GM13976 (cell line): ENCODE data around the gene ADD1.

Source experiments
- DNase-seq: peaks from one replicate; pipeline ENCODE4 v3.0.0; 2012; ENCODE audit warnings: low spot score
- CTCF ChIP-seq: IDR thresholded peaks from 2 replicates; pipeline ENCODE4 v1.5.1; 2012; ENCODE audit warnings: borderline replicate concordance, mild to moderate bottlenecking; ENCODE audit not compliant: insufficient read depth; ENCODE audit errors: extremely low read depth, missing control alignments, control extremely low read depth
- in situ Hi-C: fragments of 300-500 bp; cut with MboI; formaldehyde crosslinking; loops from one replicate; pipeline ENCODE4 v1.12.0; 2022; ENCODE audit warnings: low sequenced_read_pairs, mixed read lengths, inconsistent platforms; ENCODE audit not compliant: unreplicated experiment

ADD1 gene

GRCh38 chr4:2932951-2933565, 89.4 kb downstream of the ADD1 start:
- in situ Hi-C loops, result no loop called here
- no peak for DNase-seq
- no peak for TF ChIP-seq CTCF

- TF ChIP-seq CTCF, result no peak
- no peak for DNase-seq
- in situ Hi-C loops, result no loop called here
Observed at GRCh38 chr4:2933566-2934076, 90.0 kb downstream of the ADD1 start.

GRCh38 chr4:2934077-2934812, 90.6 kb downstream of the ADD1 start:
- in situ Hi-C loops, result no loop called here
- DNase-seq, result peak; percentile 69
- no peak for TF ChIP-seq CTCF

- peak; percentile 96 for DNase-seq
- TF ChIP-seq CTCF, result no peak
- in situ Hi-C loops, result no loop called here
Observed at GRCh38 chr4:2934813-2935761, 91.4 kb downstream of the ADD1 start.

GRCh38 chr4:2935762-2936743, 92.4 kb downstream of the ADD1 start:
- DNase-seq, result peak; percentile 57
- TF ChIP-seq CTCF, result no peak
- in situ Hi-C loops, result no loop called here
